HG03432 (cell line): ENCODE measurements around the gene ZEB2.

Experiments used
- ATAC-seq: cut with Tn5 transposase; IDR thresholded peaks from one replicate; pipeline ENCODE4 v1.9.1; 2021; ENCODE audit warnings: mild to moderate bottlenecking, moderate library complexity; ENCODE audit not compliant: unreplicated experiment

ZEB2 gene

DNA sequence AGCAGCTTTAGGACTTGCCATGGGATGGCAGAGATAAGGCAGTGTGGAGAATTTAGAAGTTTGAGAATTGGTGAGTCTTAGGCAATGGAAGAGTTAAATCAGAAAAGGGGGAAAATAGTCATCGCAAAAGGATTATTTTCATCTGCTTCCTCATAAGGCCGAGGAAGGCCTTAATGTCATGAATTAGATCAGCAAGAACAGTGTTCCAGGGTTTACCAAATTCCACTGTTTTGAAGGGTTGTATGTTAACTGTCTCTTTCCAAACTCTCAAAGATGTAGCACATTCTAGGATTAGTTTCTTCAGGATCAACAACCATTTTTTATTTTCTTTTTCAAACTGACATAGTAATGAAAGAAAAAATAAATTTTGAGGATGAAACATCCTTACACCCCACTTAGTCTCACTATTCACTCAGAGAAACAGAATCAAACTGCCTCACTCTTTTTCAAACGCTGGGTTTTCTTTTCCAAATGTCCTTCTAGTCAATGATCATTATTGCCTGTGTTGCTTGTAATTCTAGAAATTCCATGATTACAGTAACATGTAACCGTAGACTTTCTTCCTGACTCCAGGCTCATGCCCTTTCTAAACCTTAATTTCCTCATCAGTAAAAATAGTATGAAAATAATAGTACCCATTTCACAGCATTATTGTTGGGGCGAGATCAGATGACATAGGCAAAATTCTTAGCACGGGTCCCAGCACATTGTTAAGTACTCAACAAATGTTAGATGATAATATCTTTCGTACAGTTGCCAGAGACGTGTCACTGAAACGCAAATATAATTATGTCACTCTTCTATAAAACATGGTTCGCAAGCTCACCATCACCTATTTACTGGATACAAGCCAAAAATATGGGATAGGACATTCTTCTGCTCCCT is 23.6 kb downstream of the ZEB2 start:
- no peak for ATAC-seq

DNA sequence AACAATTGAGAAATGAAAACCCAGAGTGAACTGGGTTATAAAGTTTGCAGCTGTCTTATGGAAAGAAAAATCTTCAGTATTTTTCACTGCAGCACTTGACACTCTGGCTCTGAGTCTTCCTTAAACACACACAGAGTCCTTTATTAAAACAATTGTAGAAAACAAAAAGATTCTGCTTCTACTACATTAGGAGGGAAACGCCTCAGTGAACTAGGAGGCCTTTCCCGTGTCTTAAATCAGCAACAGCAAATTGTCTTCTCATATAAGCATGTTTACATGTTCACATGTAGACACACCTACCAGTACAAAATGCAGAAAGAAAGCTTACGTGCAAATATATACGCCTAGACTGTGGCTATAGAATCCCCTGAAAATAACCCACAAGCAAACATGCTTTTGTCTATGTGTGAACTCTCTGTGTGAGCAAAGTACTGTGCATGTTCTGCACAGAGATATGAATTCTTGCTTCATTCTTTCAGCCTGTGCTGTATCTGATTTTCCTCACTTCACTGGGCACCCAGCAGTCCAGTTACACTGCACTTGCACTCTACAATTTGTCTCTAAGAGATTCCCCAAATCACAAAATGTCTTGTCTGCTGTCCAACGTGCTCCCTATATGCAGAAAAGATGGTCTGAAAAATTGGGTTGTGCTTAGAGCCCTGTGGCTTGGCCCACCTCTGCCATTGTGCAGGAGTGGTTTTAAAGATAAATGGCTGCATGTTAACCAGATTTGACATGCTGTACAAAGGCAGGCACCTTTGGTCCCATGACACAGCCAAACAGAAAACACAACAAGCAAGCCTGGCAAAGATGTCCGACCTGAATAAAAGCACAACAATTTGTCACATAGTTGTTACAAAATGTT is 24.5 kb downstream of the ZEB2 start:
- no peak for ATAC-seq

DNA sequence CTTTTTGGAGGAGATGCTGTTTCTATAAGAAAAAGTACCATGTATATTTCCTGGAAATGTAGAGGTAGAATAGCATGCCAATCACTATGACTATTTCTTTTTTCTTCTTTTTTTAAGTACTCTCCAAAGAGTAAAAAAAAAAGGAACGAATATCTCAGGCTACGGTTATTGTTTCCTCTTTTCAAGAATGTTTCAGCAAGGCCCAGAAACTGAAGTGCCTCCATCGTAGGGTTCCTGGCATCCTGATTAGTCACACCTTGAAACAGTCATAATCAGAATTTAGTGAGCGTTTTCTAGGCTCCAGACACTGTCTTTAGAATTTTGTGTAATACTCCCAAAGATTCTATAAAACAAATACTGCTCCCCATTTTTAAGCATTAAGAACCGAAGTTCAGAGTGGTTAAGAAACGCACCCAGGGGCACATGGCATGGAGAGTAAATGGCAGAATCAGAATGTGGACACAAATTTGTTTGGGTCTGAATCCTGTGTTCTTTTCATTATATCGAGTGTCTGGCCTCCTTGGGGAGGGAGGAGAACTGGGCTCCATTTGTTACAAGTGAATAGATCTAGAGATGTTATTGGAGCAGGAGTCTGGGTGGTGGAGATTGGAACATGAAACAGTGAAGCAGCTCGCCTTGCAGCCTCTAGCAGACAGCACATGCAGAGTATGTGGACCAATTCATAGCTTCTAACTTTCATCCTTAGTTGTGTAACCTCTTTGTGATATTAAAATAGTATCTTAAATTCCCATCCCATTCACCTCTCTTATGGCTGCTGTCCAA is 26.7 kb downstream of the ZEB2 start:
- no peak for ATAC-seq

DNA sequence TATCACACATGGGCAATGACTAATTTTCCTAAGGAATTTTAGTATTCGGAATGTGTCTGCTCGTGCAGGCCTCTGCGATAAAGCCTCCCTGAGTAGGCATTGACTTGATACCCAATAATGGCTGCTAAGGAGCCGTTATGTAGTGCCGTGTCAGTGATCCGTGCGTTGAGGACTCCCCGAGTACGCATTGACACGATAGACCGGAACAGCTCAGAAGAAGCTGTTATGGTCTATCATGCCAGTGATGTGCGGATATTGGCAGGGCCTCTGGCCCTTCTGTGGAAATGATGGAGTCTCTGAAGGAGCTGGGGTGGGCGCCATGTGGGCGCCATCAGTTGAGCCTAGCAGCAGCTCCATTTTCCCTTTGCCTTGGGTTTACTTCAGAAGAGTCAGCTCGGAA is 29.1 kb downstream of the ZEB2 start:
- ATAC-seq = no peak

DNA sequence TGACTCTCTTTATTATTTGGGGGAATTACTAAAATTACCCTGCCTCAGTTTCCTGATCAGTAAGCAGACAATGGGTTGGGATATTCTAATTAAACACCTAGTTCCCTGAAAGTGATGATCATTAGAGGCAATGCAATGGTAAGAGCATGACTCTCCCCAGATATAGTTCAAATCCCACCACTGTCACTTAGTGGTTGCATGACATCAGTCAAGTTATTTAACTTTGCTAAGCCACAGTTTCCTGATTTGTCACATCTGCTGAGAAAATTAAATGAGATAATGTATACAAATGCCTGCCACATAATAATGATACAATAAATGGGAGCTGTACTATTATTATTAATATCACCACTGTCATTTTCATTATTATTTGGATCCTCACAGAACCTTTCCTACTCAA is 29.9 kb downstream of the ZEB2 start:
- no peak for ATAC-seq

DNA sequence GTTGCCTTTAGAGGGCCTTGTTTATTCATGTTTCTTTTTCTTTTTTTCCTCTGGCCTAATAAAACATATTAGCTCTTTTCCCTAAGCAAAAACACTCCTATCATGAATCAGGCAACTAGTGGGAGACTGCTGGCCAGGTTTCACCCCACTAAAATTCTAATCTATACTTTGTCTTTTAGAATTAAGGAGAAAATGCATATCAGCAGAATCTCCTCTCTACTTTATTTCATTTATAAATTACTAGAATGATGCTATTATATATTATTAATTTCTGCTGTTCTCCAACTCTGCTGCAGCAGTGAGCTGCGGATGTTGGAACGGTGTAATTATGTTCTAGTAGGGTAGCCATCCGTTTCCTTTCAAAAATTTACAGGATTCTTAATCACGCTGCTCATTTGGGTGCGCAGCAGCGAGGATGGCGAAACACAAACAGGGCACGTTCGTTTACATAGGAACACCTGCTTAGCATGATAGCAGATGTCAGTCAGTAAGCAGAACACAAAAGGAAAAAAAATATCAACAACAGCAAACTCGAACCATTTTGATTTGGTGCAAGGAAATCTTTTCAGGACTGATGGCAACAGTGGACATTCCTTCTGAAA is 30.5 kb downstream of the ZEB2 start:
- no peak for ATAC-seq

DNA sequence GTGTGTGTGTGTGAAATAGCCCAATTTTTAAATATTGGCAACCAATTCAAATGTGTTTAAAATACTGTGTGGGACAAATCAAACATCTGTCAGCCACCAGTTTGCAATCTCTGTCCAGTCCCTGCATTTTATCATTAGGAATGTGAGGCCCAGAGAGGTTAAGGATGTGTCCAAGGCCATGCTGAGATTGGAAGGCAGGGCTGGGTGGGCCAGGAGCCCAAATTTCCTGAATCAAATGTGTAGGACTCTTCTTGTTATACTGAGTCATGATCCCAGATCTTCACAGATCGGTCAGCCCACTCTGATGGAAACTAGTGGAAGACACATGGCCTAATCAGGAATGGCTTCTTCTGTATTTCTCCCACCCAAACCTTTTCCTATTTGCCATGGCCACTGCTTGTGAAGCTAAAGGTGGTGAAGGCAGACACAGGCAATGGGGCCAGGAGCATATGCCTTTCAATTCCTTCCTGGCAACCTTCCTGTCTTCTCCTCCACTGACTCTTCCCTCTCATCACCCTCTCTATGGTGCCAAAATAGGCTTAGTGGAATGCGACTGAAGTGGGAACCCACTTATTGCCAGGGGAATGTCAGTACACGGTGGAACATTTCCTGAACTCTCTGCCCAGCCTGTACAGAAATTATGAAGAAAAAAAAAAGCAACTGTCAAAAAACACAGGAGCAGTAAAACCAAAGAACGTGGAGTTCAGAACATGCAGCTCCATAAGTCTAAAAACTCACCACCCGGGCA is 35.5 kb downstream of the ZEB2 start:
- ATAC-seq = no peak

DNA sequence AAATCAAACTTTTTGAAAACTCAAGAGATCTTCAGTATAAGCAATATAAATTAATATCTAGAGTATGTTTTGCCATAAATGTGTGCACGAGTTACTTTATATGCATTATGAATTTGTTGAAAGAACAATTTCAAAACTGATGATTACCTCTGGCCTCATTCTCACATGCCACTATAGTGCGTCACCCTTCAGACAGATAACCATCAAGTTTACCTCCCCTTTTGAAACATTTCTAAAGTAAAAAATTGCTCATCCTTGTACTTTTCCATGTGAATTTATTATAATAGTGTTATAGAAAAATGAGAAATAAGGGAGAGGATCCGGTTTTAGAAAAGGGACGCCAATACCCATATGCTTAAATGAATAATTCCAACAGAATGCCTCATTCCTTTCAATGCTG is 38.3 kb downstream of the ZEB2 start:
- no peak for ATAC-seq

DNA sequence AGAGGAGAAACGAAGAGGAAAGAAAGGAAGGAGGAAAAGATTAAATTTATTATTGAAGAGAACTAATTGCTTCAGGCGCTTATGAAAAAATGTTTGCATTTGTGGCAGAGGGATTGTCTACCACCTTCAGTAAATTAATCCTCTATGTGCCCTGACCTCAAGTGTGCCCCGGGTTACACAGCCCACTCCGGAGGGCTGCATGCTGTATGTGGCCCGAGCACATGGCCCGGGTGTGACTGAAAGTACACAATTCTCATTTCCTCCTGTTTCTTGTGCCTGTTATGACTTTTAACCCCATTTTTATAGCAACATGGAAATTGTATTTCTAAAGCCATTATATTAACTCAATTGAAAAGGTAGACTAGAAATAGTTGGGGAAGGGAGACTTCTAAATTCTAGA is 38.8 kb downstream of the ZEB2 start:
- ATAC-seq = no peak

DNA sequence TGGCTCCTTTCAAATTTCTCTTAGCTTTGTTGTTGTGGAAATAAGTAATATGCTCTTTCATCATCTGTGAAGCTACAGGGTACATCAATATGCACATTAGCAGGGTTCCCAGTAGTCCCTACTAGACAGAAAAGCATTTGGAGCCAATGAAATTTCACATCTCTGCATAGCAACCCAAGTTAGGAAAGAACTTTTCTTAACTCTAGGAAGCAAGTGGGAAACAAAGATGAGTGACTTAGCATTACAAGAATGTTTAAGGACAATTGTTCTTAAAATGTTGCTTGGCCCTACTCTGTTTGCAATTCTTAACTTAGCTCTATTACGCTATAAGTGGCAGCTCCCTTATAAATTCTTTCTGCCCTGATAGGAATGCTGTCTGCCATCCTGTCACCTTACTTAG is 39.6 kb downstream of the ZEB2 start:
- ATAC-seq = no peak

DNA sequence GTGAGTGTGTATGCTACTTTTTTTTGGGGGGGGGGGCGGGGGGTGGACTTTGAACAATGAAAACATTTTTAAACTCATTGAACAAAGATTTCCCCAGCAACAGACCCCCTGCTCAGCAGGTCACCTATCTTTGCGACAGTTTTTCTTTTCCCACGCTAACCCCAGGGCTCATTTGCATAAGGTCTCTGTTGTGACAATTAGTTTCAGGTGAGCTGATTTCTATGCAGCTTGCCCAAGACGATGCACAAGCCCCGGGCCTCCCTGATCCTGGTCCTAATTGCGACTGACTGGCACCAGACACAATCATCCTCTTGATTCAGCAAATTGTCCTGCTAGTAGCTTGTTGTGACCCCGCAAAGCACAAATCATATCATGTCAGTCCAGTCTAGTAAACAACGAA is 40.3 kb downstream of the ZEB2 start:
- ATAC-seq = no peak

DNA sequence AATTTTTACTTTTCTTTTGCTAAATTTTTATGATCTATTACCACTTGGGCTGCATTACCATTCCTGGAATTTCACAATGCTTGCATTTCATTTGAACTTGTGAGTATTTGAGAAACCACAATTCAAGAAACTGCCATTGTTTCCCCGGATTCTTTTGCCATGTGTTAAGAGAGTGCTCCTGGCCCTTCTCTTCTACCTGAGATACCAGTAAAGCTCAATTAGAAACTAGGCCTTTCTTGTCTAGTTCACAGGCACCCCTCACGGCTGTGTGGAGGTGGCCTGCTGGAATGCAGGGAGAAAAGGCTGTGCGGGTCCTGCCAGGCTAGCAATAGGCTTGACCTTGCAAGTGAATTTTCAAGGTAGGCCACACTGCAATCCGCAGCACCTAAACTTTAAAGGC is 40.8 kb downstream of the ZEB2 start:
- ATAC-seq = no peak

DNA sequence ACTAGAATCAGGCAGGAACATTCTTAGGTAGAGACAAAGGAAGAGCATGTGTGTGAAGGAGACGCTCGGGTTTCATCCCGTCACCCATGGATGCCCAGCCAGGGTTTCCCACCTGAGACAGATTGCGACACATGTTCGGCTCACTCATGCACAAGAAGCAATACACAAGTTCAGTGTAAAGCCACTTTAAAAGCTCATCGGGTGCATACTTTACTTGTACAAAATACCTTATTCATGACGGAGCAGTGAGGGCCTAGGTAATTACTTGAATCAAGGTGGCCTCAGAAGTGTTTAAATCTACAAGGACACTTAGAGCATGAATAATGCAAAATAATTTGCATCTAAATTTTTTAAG is 42.0 kb downstream of the ZEB2 start:
- ATAC-seq = no peak

DNA sequence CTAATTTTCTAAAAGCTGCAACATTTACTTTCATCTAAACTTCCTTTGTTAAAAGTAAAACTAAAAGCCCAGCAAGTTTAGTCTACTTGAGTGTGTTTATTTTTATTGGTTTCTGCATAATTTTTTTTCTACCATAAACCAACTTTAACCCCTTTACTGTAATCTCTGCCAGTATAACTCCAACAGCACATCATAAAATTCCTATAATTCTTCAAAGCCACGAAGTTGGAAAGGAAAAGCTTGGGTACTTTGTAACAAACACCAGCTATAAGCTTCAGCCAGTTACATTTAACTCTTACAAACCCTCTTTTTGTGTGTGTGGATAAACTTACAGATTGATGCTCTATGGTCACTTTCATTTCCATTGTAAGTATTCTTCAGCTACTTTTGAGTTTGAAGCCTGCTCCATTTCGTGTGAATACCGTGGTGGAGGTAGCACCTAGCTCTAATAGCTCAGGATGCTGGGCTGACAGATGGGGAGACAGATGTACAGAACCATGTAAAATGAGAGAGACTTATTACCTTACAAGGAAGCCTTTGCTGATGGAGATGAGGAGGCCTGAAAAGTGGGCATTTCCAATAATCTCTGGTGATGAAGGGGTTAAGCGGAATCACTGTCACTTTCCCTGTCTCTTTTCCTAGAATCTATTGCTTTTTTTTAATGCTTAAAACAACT is 42.5 kb downstream of the ZEB2 start:
- no peak for ATAC-seq

DNA sequence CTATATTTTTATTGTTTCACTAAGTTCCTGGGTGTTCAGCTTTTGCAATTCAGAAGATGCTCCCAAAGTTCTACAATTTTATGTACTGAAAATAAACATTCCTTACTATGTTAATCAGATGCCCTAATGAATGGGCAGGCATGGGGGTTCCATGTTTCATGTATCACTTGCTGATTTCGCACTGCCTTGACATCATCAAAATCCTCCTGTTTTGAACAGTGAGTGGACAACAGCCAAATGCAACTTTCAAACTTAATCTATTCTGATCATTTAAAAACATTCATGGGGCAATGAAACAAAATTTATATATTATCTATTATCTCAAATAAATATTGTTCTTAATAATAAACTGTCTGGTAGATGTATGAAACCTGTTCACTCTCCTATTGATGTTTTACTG is 43.2 kb downstream of the ZEB2 start:
- no peak for ATAC-seq

DNA sequence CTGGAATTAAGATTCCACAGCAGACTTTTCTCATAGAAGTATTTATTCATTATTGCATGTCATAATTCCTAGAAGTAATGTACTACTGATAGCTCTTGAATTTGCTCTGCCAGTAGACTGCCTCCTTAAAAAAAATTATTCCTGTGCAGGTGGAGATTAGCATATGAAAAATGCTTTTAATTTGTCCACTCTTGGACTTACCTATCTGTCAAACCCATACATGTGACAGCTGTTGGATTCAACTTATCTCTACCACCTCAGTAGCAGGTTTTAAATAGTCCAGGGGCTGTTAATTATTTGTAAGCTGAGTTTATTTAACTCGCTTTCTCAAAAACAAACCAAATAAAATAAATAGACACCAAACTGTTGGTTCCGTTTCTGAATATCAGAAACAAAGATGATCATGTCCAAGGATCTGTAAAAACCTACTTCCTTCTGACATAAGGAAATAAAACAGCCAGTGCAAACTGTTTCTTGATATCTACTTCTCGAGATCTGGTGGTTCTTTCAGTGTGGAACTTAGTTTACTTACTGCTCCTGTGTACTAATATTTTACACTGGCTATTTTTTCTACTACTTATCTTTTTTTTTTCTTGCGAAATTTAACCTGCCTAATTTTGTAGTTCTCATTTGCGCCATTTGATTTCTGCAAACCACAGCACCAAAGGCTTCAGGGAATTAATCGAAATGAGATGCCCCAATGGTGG is 44.2 kb downstream of the ZEB2 start:
- no peak for ATAC-seq

DNA sequence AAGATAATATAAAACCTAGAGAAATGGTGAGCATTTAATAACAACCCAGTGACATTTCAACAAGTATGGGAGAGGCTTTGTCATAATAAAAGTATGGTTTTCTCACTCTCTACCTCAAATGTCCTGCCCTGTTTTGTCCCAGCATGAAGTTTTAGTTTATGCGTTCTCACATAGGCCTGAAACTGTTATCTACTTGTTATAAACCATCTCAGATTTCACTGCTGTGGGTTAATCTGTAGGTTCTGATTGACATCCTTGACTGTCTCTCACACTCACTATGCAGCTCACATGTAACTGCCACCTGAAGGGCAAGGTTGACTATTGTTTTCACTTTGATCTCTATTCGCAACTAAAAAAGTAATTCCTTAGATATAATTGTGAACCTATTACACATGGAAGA is 44.9 kb downstream of the ZEB2 start:
- no peak for ATAC-seq

DNA sequence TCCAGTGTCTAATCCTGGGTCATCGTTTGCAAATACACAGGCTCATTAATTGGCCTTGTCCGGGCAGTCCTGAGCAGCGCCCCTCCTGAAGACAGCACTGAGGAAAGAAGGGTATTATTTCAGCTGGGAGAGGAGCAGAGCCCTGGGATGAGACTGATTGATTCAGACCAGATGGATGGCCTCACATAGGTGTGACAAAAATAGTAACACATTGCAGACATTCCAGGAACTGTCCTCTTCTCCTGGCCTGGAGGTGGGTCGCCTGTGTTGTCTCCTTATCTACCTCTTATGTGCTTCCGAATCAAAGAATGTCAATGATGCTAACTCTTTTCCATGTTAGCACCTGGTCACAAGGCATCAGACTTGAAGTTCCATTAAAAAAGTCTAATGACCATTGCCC is 45.9 kb downstream of the ZEB2 start:
- no peak for ATAC-seq

DNA sequence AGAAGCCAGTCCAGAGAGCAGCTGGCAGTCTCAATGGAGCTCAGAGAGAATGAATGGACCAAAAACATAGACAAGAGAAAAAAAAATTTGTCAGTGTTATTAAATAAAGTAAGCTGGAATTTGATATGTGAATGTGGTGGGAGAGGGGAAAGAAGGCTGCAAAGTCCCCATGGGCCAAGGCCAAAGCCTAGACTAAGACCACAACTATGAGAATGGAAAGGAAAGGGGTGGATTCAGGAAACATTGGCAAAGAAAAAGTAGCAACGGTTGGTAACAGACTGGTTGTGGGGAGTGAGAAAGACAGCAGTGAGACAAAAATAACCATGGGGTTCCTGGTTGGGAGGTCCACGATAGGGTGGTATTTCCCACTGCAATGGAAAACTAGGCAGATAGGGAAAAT is 47.0 kb downstream of the ZEB2 start:
- ATAC-seq = no peak
